ENCODE measurements around the gene EXOC6B. TPM values are rescaled to one million over a fixed set of nuclear protein-coding genes. Genes with fewer than 3 reads are reported as not detected.
A peak's percentile ranks its signal among the peaks of the same experiment; 100 is the strongest.

Gene EXOC6B
- total and polyA plus RNA-seq, 9 of the 15 experiments (the other 6 are each of a cell fraction or from before 2014, with no cell fraction given), result 0.28 to 4.2 (median 2.0) TPM

DNA sequence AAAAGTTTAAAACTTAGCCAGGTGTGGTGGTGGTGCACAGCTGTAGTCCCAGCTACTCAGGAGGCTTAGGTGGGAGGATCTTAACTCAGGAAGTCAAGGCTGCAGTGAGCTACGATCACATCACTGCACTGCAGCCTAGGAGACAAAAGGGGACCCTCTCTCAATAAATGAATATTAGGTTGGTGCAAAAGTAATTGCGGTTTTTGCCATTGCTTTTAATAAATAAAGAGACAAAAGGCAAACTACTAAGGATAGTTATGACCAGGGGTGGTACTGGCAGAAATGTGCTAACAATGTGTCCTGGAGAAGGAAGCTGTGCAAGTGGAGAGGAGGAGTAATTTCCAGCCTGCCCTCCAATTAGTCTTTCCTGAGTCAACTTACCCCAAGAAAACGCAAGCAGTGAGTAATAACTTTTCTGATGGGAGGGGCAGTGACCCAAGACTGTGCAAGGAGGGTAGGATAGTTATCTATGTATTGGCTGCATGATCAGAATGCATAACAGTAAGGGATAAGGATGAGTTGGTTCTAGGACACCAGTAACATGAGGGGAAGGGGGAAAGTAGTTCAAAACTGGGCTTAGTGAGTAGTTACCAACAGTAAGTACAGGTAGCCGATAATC lies 1.5 kb downstream of the EXOC6B start (continued):
- TF ChIP-seq CC2D1A (IDR thresholded peaks at IDR 0.05) (no peak), XRCC5 (IDR thresholded peaks at IDR 0.05; ENCODE audit: low read depth, low read length) (no peak), ARID1B (IDR thresholded peaks at IDR 0.05) (0 out of 2 replicates have a peak, but pooled peaks have one; percentile 24), MAFF (IDR thresholded peaks at IDR 0.05; ENCODE audit: low read length) (no peak), COPS2 (conservative IDR thresholded peaks at IDR 0.05) (no peak), CEBPG (CRISPR knock-in tag; IDR thresholded peaks at IDR 0.05) (peak; percentile 63), CEBPG (tag; conservative IDR thresholded peaks at IDR 0.05 in 1 of 2, IDR thresholded peaks at IDR 0.05 in 1 of 2) (peak in 1 of 2 experiments; percentile 64; a peak in 2 of 4 replicates), SETDB1 (IDR thresholded peaks at IDR 0.05; ENCODE audit: low read length) (no peak), FOSL1 (tag; conservative IDR thresholded peaks at IDR 0.05) (peak; percentile 59), ZBTB1 (CRISPR knock-in tag; IDR thresholded peaks at IDR 0.05; ENCODE audit: borderline replicate concordance, low read depth) (no peak), ZNF395 (CRISPR knock-in tag; IDR thresholded peaks at IDR 0.05) (no peak), LCOR (CRISPR knock-in tag; IDR thresholded peaks at IDR 0.05) (no peak), VEZF1 (CRISPR knock-in tag; IDR thresholded peaks at IDR 0.05) (peak; percentile 21; the same call in 1 of the 2 replicates), SIN3B (IDR thresholded peaks at IDR 0.05; ENCODE audit: low read depth) (no peak)
- TF ChIP-seq, protein P1, sequence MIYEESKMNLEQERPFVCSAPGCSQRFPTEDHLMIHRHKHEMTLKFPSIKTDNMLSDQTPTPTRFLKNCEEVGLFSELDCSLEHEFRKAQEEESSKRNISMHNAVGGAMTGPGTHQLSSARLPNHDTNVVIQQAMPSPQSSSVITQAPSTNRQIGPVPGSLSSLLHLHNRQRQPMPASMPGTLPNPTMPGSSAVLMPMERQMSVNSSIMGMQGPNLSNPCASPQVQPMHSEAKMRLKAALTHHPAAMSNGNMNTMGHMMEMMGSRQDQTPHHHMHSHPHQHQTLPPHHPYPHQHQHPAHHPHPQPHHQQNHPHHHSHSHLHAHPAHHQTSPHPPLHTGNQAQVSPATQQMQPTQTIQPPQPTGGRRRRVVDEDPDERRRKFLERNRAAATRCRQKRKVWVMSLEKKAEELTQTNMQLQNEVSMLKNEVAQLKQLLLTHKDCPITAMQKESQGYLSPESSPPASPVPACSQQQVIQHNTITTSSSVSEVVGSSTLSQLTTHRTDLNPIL (CRISPR knock-in tag; IDR thresholded peaks at IDR 0.05), result no peak

Data from K562 (cell line).